Measurements from ENCODE around the gene DICER1. TPM values are rescaled to one million over a fixed set of nuclear protein-coding genes. Genes with fewer than 3 reads are reported as not detected.
A peak's percentile ranks its signal among the peaks of the same experiment; 100 is the strongest.
"Not testable (repeated sequence)": the region's sequence is repeated elsewhere in the genome, so short reads cannot be mapped to it uniquely, and the experiment has no call there.

The DICER1 gene
- polyA plus RNA-seq, result 10 to 100 TPM in 1 of 2 donors, 1 to 10 TPM in 1; 9.2 to 10.2 TPM

- Histone ChIP-seq H3K4me1 (ENCODE audit: control insufficient read depth in 2 of 2, insufficient read depth in 2 of 2, low read length in 1 of 2) (no peaks in the 10 kb centered on the region), H3K9me3 (ENCODE audit: control insufficient read depth in 2 of 2, insufficient read depth in 1 of 2, low read depth in 1 of 2, low read length in 1 of 2) (no peaks in the 10 kb centered on the region), H3K27ac (ENCODE audit: low read depth in 2 of 2, low read length in 1 of 2) (peak within 1 kb of the TSS; percentile 94 to 97), H3K27me3 (ENCODE audit: control insufficient read depth in 1 of 2, insufficient read depth in 2 of 2, low read length in 2 of 2) (no peaks in the 10 kb centered on the region), H3K36me3 (ENCODE audit: control insufficient read depth in 2 of 2, insufficient read depth in 2 of 2, low read length in 1 of 2) (peaks cover 0 to 2% of the 10 kb centered on the region in 2 donors), H3K4me3 (ENCODE audit: low read depth in 1 of 2, low read length in 2 of 2) (peak within 1 kb of the TSS; percentile 83 to 85)
- WGBS, 2 donors, result 0% methylated on average over 59 to 77 of the region's 77 CpGs
These were observed at the start of gene DICER1 for GRCh38 chr14:95157327-95158189. DICER1 (minus strand) TSS chr14:95157529; CDS start chr14:95133458, 24,071 bp downstream.

- no peaks in the 10 kb centered on the region for H3K9me3 ChIP-seq (ENCODE audit: control insufficient read depth in 2 of 2, insufficient read depth in 1 of 2, low read depth in 1 of 2, low read length in 1 of 2)
- H3K36me3 ChIP-seq (ENCODE audit: control insufficient read depth in 2 of 2, insufficient read depth in 2 of 2, low read length in 1 of 2), result peaks cover 0 to 3% of the 10 kb centered on the region in 2 donors
- H3K27ac ChIP-seq (ENCODE audit: low read depth in 2 of 2, low read length in 1 of 2), result no peak overlapping the region
- no peak overlapping the region for H3K4me3 ChIP-seq (ENCODE audit: low read depth in 1 of 2, low read length in 2 of 2)
- H3K4me1 ChIP-seq (ENCODE audit: control insufficient read depth in 2 of 2, insufficient read depth in 2 of 2, low read length in 1 of 2), result no peaks in the 10 kb centered on the region
- WGBS, 2 donors, result 78 to 84% methylated on average over 2 of the region's 2 CpGs
- no peaks in the 10 kb centered on the region for H3K27me3 ChIP-seq (ENCODE audit: control insufficient read depth in 1 of 2, insufficient read depth in 2 of 2, low read length in 2 of 2)
These were observed 49.2 kb upstream of the DICER1 start for GRCh38 chr14:95206534-95206933.

- 91 to 92% methylated on average over 2 of the region's 2 CpGs for WGBS, 2 donors
- Histone ChIP-seq H3K9me3 (ENCODE audit: control insufficient read depth in 2 of 2, insufficient read depth in 1 of 2, low read depth in 1 of 2, low read length in 1 of 2) (no peaks in the 10 kb centered on the region), H3K36me3 (ENCODE audit: control insufficient read depth in 2 of 2, insufficient read depth in 2 of 2, low read length in 1 of 2) (peaks cover 0 to 3% of the 10 kb centered on the region in 2 donors), H3K4me3 (ENCODE audit: low read depth in 1 of 2, low read length in 2 of 2) (no peak overlapping the region), H3K4me1 (ENCODE audit: control insufficient read depth in 2 of 2, insufficient read depth in 2 of 2, low read length in 1 of 2) (no peaks in the 10 kb centered on the region), H3K27me3 (ENCODE audit: control insufficient read depth in 1 of 2, insufficient read depth in 2 of 2, low read length in 2 of 2) (no peaks in the 10 kb centered on the region), H3K27ac (ENCODE audit: low read depth in 2 of 2, low read length in 1 of 2) (no peak overlapping the region)
These were observed 47.4 kb upstream of the DICER1 start for GRCh38 chr14:95204705-95205104.

GRCh38 chr14:95201745-95202144, 44.4 kb upstream of the DICER1 start:
- WGBS, 2 donors, result 95% methylated on average over 2 of the region's 2 CpGs
- H3K27ac ChIP-seq (ENCODE audit: low read depth in 2 of 2, low read length in 1 of 2); H3K36me3 ChIP-seq (ENCODE audit: control insufficient read depth in 2 of 2, insufficient read depth in 2 of 2, low read length in 1 of 2); H3K4me3 ChIP-seq (ENCODE audit: low read depth in 1 of 2, low read length in 2 of 2); H3K9me3 ChIP-seq (ENCODE audit: control insufficient read depth in 2 of 2, insufficient read depth in 1 of 2, low read depth in 1 of 2, low read length in 1 of 2); H3K4me1 ChIP-seq (ENCODE audit: control insufficient read depth in 2 of 2, insufficient read depth in 2 of 2, low read length in 1 of 2); H3K27me3 ChIP-seq (ENCODE audit: control insufficient read depth in 1 of 2, insufficient read depth in 2 of 2, low read length in 2 of 2): not testable (repeated sequence)

GRCh38 chr14:95200404-95200803, 43.1 kb upstream of the DICER1 start:
- H3K4me3 ChIP-seq (ENCODE audit: low read depth in 1 of 2, low read length in 2 of 2), result no peak overlapping the region
- peaks cover 0 to 3% of the 10 kb centered on the region in 2 donors for H3K4me1 ChIP-seq (ENCODE audit: control insufficient read depth in 2 of 2, insufficient read depth in 2 of 2, low read length in 1 of 2)
- H3K36me3 ChIP-seq (ENCODE audit: control insufficient read depth in 2 of 2, insufficient read depth in 2 of 2, low read length in 1 of 2), result peaks cover 0 to 3% of the 10 kb centered on the region in 2 donors
- H3K9me3 ChIP-seq (ENCODE audit: control insufficient read depth in 2 of 2, insufficient read depth in 1 of 2, low read depth in 1 of 2, low read length in 1 of 2), result no peaks in the 10 kb centered on the region
- WGBS, 2 donors, result 83 to 89% methylated on average over 7 of the region's 7 CpGs
- no peaks in the 10 kb centered on the region for H3K27me3 ChIP-seq (ENCODE audit: control insufficient read depth in 1 of 2, insufficient read depth in 2 of 2, low read length in 2 of 2)
- H3K27ac ChIP-seq (ENCODE audit: low read depth in 2 of 2, low read length in 1 of 2), result no peak overlapping the region

- no peak overlapping the region for H3K27ac ChIP-seq (ENCODE audit: low read depth in 2 of 2, low read length in 1 of 2)
- WGBS, 2 donors, result 86 to 88% methylated on average over 8 of the region's 8 CpGs
- H3K36me3 ChIP-seq (ENCODE audit: control insufficient read depth in 2 of 2, insufficient read depth in 2 of 2, low read length in 1 of 2), result peaks cover 0 to 3% of the 10 kb centered on the region in 2 donors
- H3K27me3 ChIP-seq (ENCODE audit: control insufficient read depth in 1 of 2, insufficient read depth in 2 of 2, low read length in 2 of 2), result no peaks in the 10 kb centered on the region
- H3K9me3 ChIP-seq (ENCODE audit: control insufficient read depth in 2 of 2, insufficient read depth in 1 of 2, low read depth in 1 of 2, low read length in 1 of 2), result no peaks in the 10 kb centered on the region
- no peak overlapping the region for H3K4me3 ChIP-seq (ENCODE audit: low read depth in 1 of 2, low read length in 2 of 2)
- peaks cover 0 to 3% of the 10 kb centered on the region in 2 donors for H3K4me1 ChIP-seq (ENCODE audit: control insufficient read depth in 2 of 2, insufficient read depth in 2 of 2, low read length in 1 of 2)
These were observed 42.1 kb upstream of the DICER1 start for GRCh38 chr14:95199298-95199983.

- no peak overlapping the region for H3K4me3 ChIP-seq (ENCODE audit: low read depth in 1 of 2, low read length in 2 of 2)
- no peaks in the 10 kb centered on the region for H3K27me3 ChIP-seq (ENCODE audit: control insufficient read depth in 1 of 2, insufficient read depth in 2 of 2, low read length in 2 of 2)
- H3K36me3 ChIP-seq (ENCODE audit: control insufficient read depth in 2 of 2, insufficient read depth in 2 of 2, low read length in 1 of 2), result no peaks in the 10 kb centered on the region
- H3K27ac ChIP-seq (ENCODE audit: low read depth in 2 of 2, low read length in 1 of 2), result peak overlapping the region in 1 of 2 donors; percentile 33
- H3K4me1 ChIP-seq (ENCODE audit: control insufficient read depth in 2 of 2, insufficient read depth in 2 of 2, low read length in 1 of 2), result peaks cover 0 to 3% of the 10 kb centered on the region in 2 donors
- 91 to 93% methylated on average over 9 of the region's 9 CpGs for WGBS, 2 donors
- H3K9me3 ChIP-seq (ENCODE audit: control insufficient read depth in 2 of 2, insufficient read depth in 1 of 2, low read depth in 1 of 2, low read length in 1 of 2), result no peaks in the 10 kb centered on the region
These were observed 41.0 kb upstream of the DICER1 start for GRCh38 chr14:95198320-95198719.

- Histone ChIP-seq H3K27ac (ENCODE audit: low read depth in 2 of 2, low read length in 1 of 2) (peak overlapping the region; percentile 43 to 53), H3K4me1 (ENCODE audit: control insufficient read depth in 2 of 2, insufficient read depth in 2 of 2, low read length in 1 of 2) (peaks cover 0 to 3% of the 10 kb centered on the region in 2 donors), H3K36me3 (ENCODE audit: control insufficient read depth in 2 of 2, insufficient read depth in 2 of 2, low read length in 1 of 2) (no peaks in the 10 kb centered on the region), H3K4me3 (ENCODE audit: low read depth in 1 of 2, low read length in 2 of 2) (no peak overlapping the region), H3K9me3 (ENCODE audit: control insufficient read depth in 2 of 2, insufficient read depth in 1 of 2, low read depth in 1 of 2, low read length in 1 of 2) (no peaks in the 10 kb centered on the region), H3K27me3 (ENCODE audit: control insufficient read depth in 1 of 2, insufficient read depth in 2 of 2, low read length in 2 of 2) (no peaks in the 10 kb centered on the region)
- 54 to 63% methylated on average over 8 of the region's 8 CpGs for WGBS, 2 donors
These were observed 40.2 kb upstream of the DICER1 start for GRCh38 chr14:95197551-95197950.

- Histone ChIP-seq H3K27me3 (ENCODE audit: control insufficient read depth in 1 of 2, insufficient read depth in 2 of 2, low read length in 2 of 2) (no peaks in the 10 kb centered on the region), H3K4me3 (ENCODE audit: low read depth in 1 of 2, low read length in 2 of 2) (no peak overlapping the region), H3K36me3 (ENCODE audit: control insufficient read depth in 2 of 2, insufficient read depth in 2 of 2, low read length in 1 of 2) (no peaks in the 10 kb centered on the region), H3K4me1 (ENCODE audit: control insufficient read depth in 2 of 2, insufficient read depth in 2 of 2, low read length in 1 of 2) (peaks cover 0 to 3% of the 10 kb centered on the region in 2 donors), H3K9me3 (ENCODE audit: control insufficient read depth in 2 of 2, insufficient read depth in 1 of 2, low read depth in 1 of 2, low read length in 1 of 2) (no peaks in the 10 kb centered on the region), H3K27ac (ENCODE audit: low read depth in 2 of 2, low read length in 1 of 2) (peak overlapping the region; percentile 43 to 53)
- 88 to 95% methylated on average over 2 of the region's 2 CpGs for WGBS, 2 donors
These were observed 39.7 kb upstream of the DICER1 start for GRCh38 chr14:95196826-95197545.

Data from esophagus (tissue), 2 donors.